SK-N-MC (cell line): ENCODE measurements around the gene SLC4A3.
A peak's percentile ranks its signal among the peaks of the same experiment; 100 is the strongest.

Experiments
- DNase-seq: peaks from one replicate; pipeline ENCODE4 v3.0.0-alpha.2; 2011; ENCODE audit warnings: low read depth, low spot score
- H3K27ac ChIP-seq: fragments of 200-600 bp; sonication (generic); 2 replicates; pipeline ENCODE4 v1.5.1; 2016; ENCODE audit warnings: mixed run types
- H3K36me3 ChIP-seq: fragments of 200-600 bp; sonication (generic); 2 replicates; pipeline ENCODE4 v1.6.1; 2017; ENCODE audit warnings: antibody characterized with exemption, low read length, mixed read lengths; ENCODE audit not compliant: insufficient read depth
- H3K4me3 ChIP-seq: fragments of 200-600 bp; sonication (generic); 2 replicates; pipeline ENCODE4 v1.5.1; 2016
- H3K9ac ChIP-seq: fragments of 200-600 bp; sonication (generic); 2 replicates; pipeline ENCODE4 v1.8.0; 2017; ENCODE audit warnings: mixed run types, mixed read lengths; ENCODE audit not compliant: insufficient read length
- H3K9me3 ChIP-seq: fragments of 200-600 bp; sonication (generic); 2 replicates; pipeline ENCODE4 v1.6.1; 2017; ENCODE audit warnings: low read depth, mild to moderate bottlenecking, antibody characterized with exemption, low read length, moderate library complexity, mixed read lengths
- EZH2 ChIP-seq: fragments of 200-600 bp; sonication (generic); IDR thresholded peaks from one replicate; pipeline ENCODE4 v1.6.1; 2017; ENCODE audit warnings: antibody characterized with exemption
- FOXP2 ChIP-seq: optimal IDR thresholded peaks from 2 replicates; pipeline ENCODE3; 2011; ENCODE audit warnings: mild to moderate bottlenecking, moderate library complexity; ENCODE audit not compliant: insufficient read depth; ENCODE audit errors: extremely low read length, control extremely low read depth
- POLR2AphosphoS5 ChIP-seq: IDR thresholded peaks from 2 replicates; pipeline ENCODE4 v1.6.1; 2012; ENCODE audit warnings: mild to moderate bottlenecking, low read depth, low read length, borderline replicate concordance

The SLC4A3 gene

DNA sequence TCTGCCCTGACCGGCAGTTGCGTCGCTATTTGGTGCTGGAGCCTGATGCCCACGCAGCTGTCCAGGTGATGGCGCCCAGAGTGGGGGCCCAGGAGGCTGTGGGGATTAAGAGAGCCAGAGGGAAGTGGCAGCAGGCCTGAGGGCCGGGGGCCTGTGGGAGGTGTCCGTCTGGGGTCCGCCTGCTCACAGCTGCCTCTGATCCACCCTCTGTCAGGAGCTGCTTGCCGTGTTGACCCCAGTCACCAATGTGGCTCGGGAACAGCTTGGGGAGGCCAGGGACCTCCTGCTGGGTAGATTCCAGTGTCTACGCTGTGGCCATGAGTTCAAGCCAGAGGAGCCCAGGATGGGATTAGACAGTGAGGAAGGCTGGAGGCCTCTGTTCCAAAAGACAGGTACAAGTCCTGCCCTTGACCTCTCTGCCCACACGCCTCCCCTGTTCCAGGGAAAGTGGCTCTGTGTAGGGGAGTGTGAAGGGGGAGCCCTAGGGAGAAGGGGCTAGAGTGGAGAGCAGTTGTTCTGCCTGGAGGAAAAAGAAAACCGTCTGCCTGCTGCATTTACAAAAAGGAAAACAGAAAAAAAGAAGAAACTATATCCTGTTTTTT, 18.2 kb upstream of the SLC4A3 start:
- Histone ChIP-seq H3K36me3 (no peaks in the 10 kb centered on the region; the same call in 1 of the 2 replicates), H3K9me3 (no peaks in the 10 kb centered on the region), H3K9ac (no peak overlapping the region), H3K4me3 (no peak overlapping the region), H3K27ac (peak overlapping the region; percentile 64)
- no peak for DNase-seq
- no peak for TF ChIP-seq FOXP2
- no peak for TF ChIP-seq POLR2AphosphoS5
- no peak for TF ChIP-seq EZH2

DNA sequence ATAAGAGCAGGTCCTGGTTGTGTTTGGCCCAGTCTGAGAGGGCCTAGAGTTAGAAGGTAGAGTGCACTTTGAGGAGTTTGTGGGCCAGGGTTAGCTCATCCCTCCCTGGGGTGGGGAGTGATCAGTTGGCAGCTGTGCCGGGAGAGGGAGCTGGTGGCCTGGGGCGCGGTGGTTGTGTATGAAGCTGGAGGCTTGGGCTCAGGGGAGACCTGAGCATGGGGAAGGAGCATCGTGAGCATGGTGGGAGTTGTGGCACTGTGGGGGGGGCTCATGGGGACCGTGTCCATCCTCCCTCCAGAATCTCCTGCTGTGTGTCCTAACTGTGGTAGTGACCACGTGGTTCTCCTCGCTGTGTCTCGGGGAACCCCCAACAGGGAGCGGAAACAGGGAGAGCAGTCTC, 16.1 kb upstream of the SLC4A3 start:
- Histone ChIP-seq H3K9me3 (no peaks in the 10 kb centered on the region), H3K9ac (no peak overlapping the region), H3K36me3 (no peaks in the 10 kb centered on the region; the same call in 1 of the 2 replicates), H3K27ac (no peak overlapping the region), H3K4me3 (no peak overlapping the region)
- TF ChIP-seq EZH2 (no peak), FOXP2 (no peak), POLR2AphosphoS5 (no peak)
- no peak for DNase-seq

DNA sequence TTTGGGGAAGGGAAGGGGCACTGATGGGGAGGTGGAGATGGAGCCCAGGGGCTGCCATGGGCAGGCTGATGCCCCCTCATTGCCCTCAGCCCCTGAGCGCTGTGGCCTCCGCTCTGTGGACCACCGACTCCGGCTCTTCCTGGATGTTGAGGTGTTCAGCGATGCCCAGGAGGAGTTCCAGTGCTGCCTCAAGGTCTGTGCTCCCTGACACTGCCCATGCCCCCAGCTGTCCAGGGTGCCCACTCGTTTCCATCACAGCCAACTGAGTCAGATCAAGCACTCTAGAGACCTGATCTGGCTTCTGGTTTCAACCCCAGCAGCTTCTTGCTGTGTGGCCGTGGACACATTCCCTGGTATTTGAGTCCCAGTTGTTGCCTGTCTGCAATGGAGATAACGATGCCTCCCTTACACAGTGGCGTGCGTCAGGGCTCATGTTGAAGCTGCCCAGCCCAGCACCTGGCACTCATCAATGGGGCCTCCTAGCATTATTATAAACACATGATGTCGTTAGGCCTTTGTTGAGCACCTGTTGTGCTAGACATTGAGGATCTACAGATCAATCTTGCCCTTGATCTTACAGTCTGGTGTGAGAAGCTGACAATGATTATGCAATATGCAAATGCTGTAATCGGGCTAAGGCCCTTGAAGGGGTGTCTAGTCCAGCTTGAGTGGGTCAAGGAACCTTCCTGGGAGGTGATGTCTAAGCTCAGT, 15.4 kb upstream of the SLC4A3 start:
- Histone ChIP-seq H3K9me3 (no peaks in the 10 kb centered on the region), H3K36me3 (no peaks in the 10 kb centered on the region; the same call in 1 of the 2 replicates), H3K27ac (no peak overlapping the region), H3K9ac (no peak overlapping the region), H3K4me3 (no peak overlapping the region)
- DNase-seq: no peak
- TF ChIP-seq EZH2 (no peak), FOXP2 (no peak), POLR2AphosphoS5 (no peak)

DNA sequence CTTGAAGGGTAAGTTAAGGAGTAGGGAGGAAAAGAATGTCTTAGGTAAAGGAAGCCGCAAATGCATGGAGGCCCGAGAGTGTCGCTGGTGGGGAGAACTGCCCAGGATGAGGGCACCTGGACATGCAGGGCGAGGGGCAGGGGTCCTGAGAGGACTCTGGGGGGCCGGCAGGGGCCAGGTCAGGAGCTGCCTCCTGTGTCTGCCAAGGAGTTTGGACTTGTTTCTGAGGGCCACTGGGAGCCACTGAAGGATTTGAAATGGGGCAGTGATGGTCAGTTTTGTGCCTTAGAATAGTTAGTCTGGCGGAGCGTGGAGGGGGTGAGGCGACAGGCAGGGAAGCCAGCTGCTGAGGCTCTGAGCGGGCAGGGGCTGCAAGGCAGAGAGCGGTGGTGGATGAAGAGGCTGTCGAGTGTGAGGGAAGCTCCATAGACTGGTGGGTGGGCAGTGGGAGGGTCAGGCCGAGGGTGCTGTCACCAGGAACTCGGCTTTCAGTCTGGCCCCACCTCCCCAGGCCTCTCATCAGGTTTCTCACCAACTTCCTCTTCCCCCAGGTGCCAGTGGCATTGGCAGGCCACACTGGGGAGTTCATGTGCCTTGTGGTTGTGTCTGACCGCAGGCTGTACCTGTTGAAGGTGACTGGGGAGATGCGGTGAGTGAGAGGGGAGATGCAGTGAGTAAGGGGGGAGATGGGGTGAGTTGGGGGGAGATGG, 14.7 kb upstream of the SLC4A3 start:
- H3K9me3 ChIP-seq: no peaks in the 10 kb centered on the region
- TF ChIP-seq POLR2AphosphoS5: no peak
- TF ChIP-seq EZH2: no peak
- no peak for TF ChIP-seq FOXP2
- DNase-seq: no peak
- H3K36me3 ChIP-seq: no peaks in the 10 kb centered on the region; the same call in 1 of the 2 replicates
- H3K4me3 ChIP-seq: no peak overlapping the region
- no peak overlapping the region for H3K27ac ChIP-seq
- H3K9ac ChIP-seq: no peak overlapping the region

DNA sequence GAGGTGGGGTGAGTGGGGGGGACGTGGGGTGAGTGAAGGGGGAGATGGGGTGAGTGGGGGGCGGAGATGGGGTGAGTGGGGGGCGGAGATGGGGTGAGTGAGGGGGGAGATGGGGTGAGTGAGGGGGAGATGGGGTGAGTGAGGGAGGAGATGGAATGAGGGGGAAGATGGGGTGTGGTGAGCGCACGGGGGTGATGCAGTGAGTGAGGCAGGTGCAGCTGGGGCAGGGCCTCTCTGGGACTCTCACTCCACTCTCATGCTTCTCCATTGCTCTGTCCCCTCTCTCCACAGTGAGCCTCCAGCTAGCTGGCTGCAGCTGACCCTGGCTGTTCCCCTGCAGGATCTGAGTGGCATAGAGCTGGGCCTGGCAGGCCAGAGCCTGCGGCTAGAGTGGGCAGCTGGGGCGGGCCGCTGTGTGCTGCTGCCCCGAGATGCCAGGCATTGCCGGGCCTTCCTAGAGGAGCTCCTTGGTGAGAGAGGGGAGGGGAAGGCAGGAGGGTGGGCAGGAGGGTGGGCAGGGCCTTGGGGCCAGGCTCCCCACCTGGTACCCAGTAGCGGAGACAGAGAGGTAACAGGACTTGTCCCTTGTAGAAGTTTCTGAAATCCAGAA, 13.9 kb upstream of the SLC4A3 start:
- H3K4me3 ChIP-seq: no peak overlapping the region
- no peak for DNase-seq
- no peaks in the 10 kb centered on the region; the same call in 1 of the 2 replicates for H3K36me3 ChIP-seq
- H3K27ac ChIP-seq: no peak overlapping the region
- H3K9ac ChIP-seq: no peak overlapping the region
- H3K9me3 ChIP-seq: no peaks in the 10 kb centered on the region
- no peak for TF ChIP-seq POLR2AphosphoS5

DNA sequence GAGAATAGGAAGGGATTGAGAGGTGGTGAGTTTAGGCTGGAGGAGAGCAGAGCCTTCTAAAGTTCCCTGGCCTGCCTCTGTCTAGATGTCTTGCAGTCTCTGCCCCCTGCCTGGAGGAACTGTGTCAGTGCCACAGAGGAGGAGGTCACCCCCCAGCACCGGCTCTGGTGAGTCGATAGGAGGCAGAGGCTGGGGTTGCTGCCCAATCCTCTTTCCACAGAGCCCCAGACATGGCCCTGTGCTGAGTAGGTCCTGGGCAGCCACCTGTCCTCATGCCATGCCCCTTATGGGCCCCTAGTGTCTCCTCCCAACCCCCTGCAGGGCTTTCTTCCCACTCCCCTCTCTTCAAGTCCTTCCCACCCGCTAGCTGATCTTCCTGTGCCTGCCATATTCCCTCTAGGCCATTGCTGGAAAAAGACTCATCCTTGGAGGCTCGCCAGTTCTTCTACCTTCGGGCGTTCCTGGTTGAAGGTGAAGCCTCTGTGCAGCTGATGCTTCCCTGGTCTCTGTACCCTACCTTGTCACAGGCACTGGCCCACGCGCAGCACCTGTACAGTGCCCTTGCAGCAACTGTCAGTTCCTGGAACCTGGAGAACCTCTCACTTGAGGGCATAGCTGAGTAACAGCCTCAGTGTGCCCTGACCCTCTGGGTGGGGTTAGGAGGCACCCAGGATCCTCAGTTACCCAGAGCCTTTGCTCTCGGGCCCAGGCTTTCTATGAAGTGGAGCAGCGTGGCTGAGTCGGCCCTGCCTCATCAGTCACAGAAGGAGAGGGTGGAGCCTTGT, 13.2 kb upstream of the SLC4A3 start:
- no peaks in the 10 kb centered on the region; the same call in 1 of the 2 replicates for H3K36me3 ChIP-seq
- no peak for DNase-seq
- no peak overlapping the region for H3K4me3 ChIP-seq
- no peak overlapping the region for H3K27ac ChIP-seq
- H3K9me3 ChIP-seq: no peaks in the 10 kb centered on the region
- no peak for TF ChIP-seq FOXP2
- no peak for TF ChIP-seq EZH2
- no peak for TF ChIP-seq POLR2AphosphoS5
- no peak overlapping the region for H3K9ac ChIP-seq

DNA sequence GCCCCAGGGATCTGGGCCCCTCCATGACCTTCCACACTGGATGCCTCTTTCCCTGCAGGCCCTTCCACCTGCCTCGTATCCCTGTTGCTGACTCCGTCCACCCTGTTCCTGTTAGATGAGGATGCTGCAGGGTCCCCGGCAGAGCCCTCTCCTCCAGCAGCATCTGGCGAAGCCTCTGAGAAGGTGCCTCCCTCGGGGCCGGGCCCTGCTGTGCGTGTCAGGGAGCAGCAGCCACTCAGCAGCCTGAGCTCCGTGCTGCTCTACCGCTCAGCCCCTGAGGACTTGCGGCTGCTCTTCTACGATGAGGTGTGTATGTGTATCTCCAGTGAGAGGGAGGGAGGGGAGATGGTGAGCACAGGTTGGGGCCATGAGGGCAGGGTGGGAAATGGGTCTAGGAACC, 12.4 kb upstream of the SLC4A3 start:
- Histone ChIP-seq H3K4me3 (no peak overlapping the region), H3K27ac (no peak overlapping the region), H3K36me3 (no peaks in the 10 kb centered on the region; the same call in 1 of the 2 replicates), H3K9me3 (no peaks in the 10 kb centered on the region), H3K9ac (no peak overlapping the region)
- DNase-seq: no peak
- no peak for TF ChIP-seq POLR2AphosphoS5

DNA sequence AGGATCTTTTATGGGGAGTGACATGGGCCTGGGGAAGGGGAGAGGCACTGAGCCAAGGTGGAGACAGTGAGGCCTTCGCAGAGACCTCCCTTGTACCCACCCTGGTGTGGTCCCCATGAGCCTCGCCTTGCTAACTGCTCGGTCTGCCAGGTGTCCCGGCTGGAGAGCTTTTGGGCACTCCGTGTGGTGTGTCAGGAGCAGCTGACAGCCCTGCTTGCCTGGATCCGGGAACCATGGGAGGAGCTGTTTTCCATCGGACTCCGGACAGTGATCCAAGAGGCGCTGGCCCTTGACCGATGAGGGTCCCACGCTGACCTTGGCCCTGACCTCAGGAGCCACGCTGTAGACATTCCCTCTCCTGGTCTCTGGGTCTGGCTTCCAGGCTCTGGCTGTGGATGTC, 11.5 kb upstream of the SLC4A3 start:
- no peaks in the 10 kb centered on the region; the same call in 1 of the 2 replicates for H3K36me3 ChIP-seq
- no peak overlapping the region for H3K9ac ChIP-seq
- DNase-seq: no peak
- no peak overlapping the region for H3K4me3 ChIP-seq
- TF ChIP-seq EZH2 (no peak), FOXP2 (no peak), POLR2AphosphoS5 (no peak)
- no peaks in the 10 kb centered on the region for H3K9me3 ChIP-seq
- H3K27ac ChIP-seq: no peak overlapping the region
